SK-N-SH (cell line): Measurements from ENCODE around the gene PRDM11. TPM values are rescaled to one million over a fixed set of nuclear protein-coding genes. Genes with fewer than 3 reads are reported as not detected.

Experiments
- CTCF ChIA-PET: fragments of 300-600, 350-600 bp; formaldehyde crosslinking; extraction: SDS; loops from one replicate; lab custom pipeline; 2021; lab: Yijun Ruan, JAX
- POLR2A ChIA-PET: fragments of 350-600 bp; sonication (Branson Sonifier 250); formaldehyde crosslinking; extraction: SDS; loops from one replicate; lab custom pipeline; 2020; ENCODE audit warnings: antibody characterized with exemption, inconsistent platforms; lab: Yijun Ruan, JAX
- DNase-seq: peaks from one replicate; pipeline ENCODE4 v3.0.0; 2012
- H2AFZ ChIP-seq: fragments of 200-600 bp; sonication (generic); 2 replicates; pipeline ENCODE4 v1.8.1; 2016; ENCODE audit warnings: antibody characterized with exemption, mild to moderate bottlenecking, low read depth
- H3F3A ChIP-seq: fragments of 200-600 bp; sonication (generic); replicated peaks from 2 replicates; pipeline ENCODE3; 2016; ENCODE audit warnings: antibody characterized with exemption, mild to moderate bottlenecking; ENCODE audit not compliant: insufficient read depth
- H3K27ac ChIP-seq, 2 experiments: fragments of 200-500 bp in 1 of 2; fragments of 200-600 bp in 1 of 2; sonication (Bioruptor generic) in 1 of 2; sonication (generic), shearing (Covaris generic) in 1 of 2; 2 replicates each; pipeline versions ENCODE4 v1.5.1 to v1.6.1; 2014 to 2016; ENCODE audit warnings: low read depth in 2 of 2, inconsistent platforms in 1 of 2, low read length in 1 of 2, mild to moderate bottlenecking in 1 of 2, mixed read lengths in 1 of 2
- H3K27me3 ChIP-seq: fragments of 200-600 bp; sonication (generic), shearing (Covaris generic); 2 replicates; pipeline ENCODE4 v1.6.1; 2016; ENCODE audit warnings: mixed run types; ENCODE audit not compliant: insufficient read depth
- H3K36me3 ChIP-seq, 2 experiments: fragments of 200-500 bp in 1 of 2; fragments of 200-600 bp in 1 of 2; sonication (Bioruptor generic) in 1 of 2; sonication (generic) in 1 of 2; replicated peaks in 1 of 2; 2 replicates each; pipeline versions ENCODE3 to v1.5.1; 2014 to 2016; ENCODE audit warnings: low read length in 1 of 2, mild to moderate bottlenecking in 1 of 2; ENCODE audit not compliant: insufficient read depth in 2 of 2, control insufficient read depth in 1 of 2
- H3K4me1 ChIP-seq, 2 experiments: fragments of 200-500 bp in 1 of 2; fragments of 200-600 bp in 1 of 2; sonication (Bioruptor generic) in 1 of 2; sonication (generic), shearing (Covaris generic) in 1 of 2; 2 replicates each; pipeline versions ENCODE4 v1.5.1 to v1.6.1; 2014 to 2016; ENCODE audit warnings: low read depth in 1 of 2, low read length in 1 of 2, mixed run types in 1 of 2; ENCODE audit not compliant: insufficient read depth in 2 of 2, control insufficient read depth in 1 of 2
- H3K4me2 ChIP-seq: fragments of 200-600 bp; sonication (generic), shearing (Covaris generic); 2 replicates; pipeline ENCODE4 v1.6.1; 2017; ENCODE audit warnings: mixed run types
- H3K4me3 ChIP-seq, 2 experiments: fragments of 200-500 bp in 1 of 2; fragments of 200-600 bp in 1 of 2; sonication (Bioruptor generic) in 1 of 2; sonication (generic), shearing (Covaris generic) in 1 of 2; 2 replicates each; pipeline versions ENCODE4 v1.5.1 to v1.8.1; 2014 to 2016; ENCODE audit warnings: low read depth in 2 of 2, inconsistent platforms in 1 of 2, low read length in 1 of 2, mild to moderate bottlenecking in 1 of 2, mixed read lengths in 1 of 2, moderate library complexity in 1 of 2
- H3K79me2 ChIP-seq: fragments of 200-600 bp; sonication (generic); 2 replicates; pipeline ENCODE4 v1.8.1; 2017; ENCODE audit warnings: mild to moderate bottlenecking; ENCODE audit not compliant: insufficient read depth
- H3K9ac ChIP-seq: fragments of 200-600 bp; sonication (generic); 2 replicates; pipeline ENCODE4 v1.6.1; 2017; ENCODE audit warnings: mixed run types
- H3K9me2 ChIP-seq: fragments of 200-600 bp; sonication (generic); 2 replicates; pipeline ENCODE4 v1.6.1; 2017; ENCODE audit warnings: mixed run types
- H3K9me3 ChIP-seq: fragments of 200-600 bp; sonication (generic); 2 replicates; pipeline ENCODE4 v1.6.1; 2017; ENCODE audit warnings: mixed run types, mild to moderate bottlenecking, moderate library complexity
- H4K20me1 ChIP-seq: fragments of 200-600 bp; sonication (generic); 2 replicates; pipeline ENCODE4 v1.6.1; 2017; ENCODE audit warnings: mild to moderate bottlenecking, mixed run types; ENCODE audit not compliant: insufficient read depth
- CTCF ChIP-seq: fragments of 200-600 bp; sonication (generic); IDR thresholded peaks from 2 replicates; pipeline ENCODE4 v1.6.1; 2017; ENCODE audit warnings: antibody characterized with exemption, mild to moderate bottlenecking, moderate library complexity
- FOSL2 ChIP-seq: IDR thresholded peaks from 2 replicates; pipeline ENCODE4 v1.4.0; 2012; ENCODE audit warnings: low read depth, mild to moderate bottlenecking, moderate library complexity, borderline replicate concordance
- FOXM1 ChIP-seq: IDR thresholded peaks from 2 replicates; pipeline ENCODE4 v1.4.0; 2012; ENCODE audit warnings: low read depth, mild to moderate bottlenecking
- MXI1 ChIP-seq: IDR thresholded peaks from 2 replicates; pipeline ENCODE4 v1.6.1; 2012; ENCODE audit warnings: mild to moderate bottlenecking, low read depth, low read length, improper control_type of control experiment
- RFX5 ChIP-seq: IDR thresholded peaks from 2 replicates; pipeline ENCODE4 v1.6.1; 2012; ENCODE audit warnings: mild to moderate bottlenecking, improper control_type of control experiment, low read length
- WGBS: methylation state at CpG from one replicate; pipeline ENCODE4 v1.1.6; 2017; ENCODE audit warnings: low lambda C conversion rate; 5-methylcytosine and 5-hydroxymethylcytosine counted together
- polyA plus RNA-seq, 3 experiments: library from polyadenylated mRNA; depleted of rRNA; stranded (reverse); fragments of >200 nt; gene quantifications; 2 replicates each; pipeline ENCODE4 v1.2.3, GENCODE V29; 2012
- TF ChIP-seq, protein P1 (sequence below): IDR thresholded peaks from 2 replicates; pipeline ENCODE4 v1.4.0; 2012; ENCODE audit warnings: low read depth, borderline replicate concordance

Gene PRDM11
- polyA plus RNA-seq, 1 of the 3 experiments (the other 2 are of a cell fraction) = 4.5 TPM

- CTCF ChIA-PET = interaction anchor here (0.7 to 2.3 kb wide), 4 partner anchors 9 to 102 kb away, joined by 3 to 7 read pairs (median 3); no protein-coding TSS in a partner anchor
- H3K9me3 ChIP-seq = no peaks in the 10 kb centered on the region
- H3K27ac ChIP-seq = no peak overlapping the region
- peaks cover 0 to 7% of the 10 kb centered on the region in 2 experiments for H3K36me3 ChIP-seq
- DNase-seq = no peak
- H3K9me2 ChIP-seq = no peaks in the 10 kb centered on the region
- POLR2A ChIA-PET = no interaction called here
- no peak overlapping the region for H2AFZ ChIP-seq
- H3K9ac ChIP-seq = no peak overlapping the region
- no peaks in the 10 kb centered on the region; a peak in 2 of 4 replicates for H3K4me1 ChIP-seq
- H3F3A ChIP-seq = no peaks in the 10 kb centered on the region
- H3K4me2 ChIP-seq = no peak overlapping the region
- WGBS = 92% methylated on average over 23 of the region's 31 CpGs
- no peaks in the 10 kb centered on the region for H3K27me3 ChIP-seq
- no peak overlapping the region for H3K4me3 ChIP-seq
- TF ChIP-seq CTCF (peak; percentile 38; the same call in 1 of the 2 replicates), FOSL2 (no peak), RFX5 (no peak)
- TF ChIP-seq, protein P1, sequence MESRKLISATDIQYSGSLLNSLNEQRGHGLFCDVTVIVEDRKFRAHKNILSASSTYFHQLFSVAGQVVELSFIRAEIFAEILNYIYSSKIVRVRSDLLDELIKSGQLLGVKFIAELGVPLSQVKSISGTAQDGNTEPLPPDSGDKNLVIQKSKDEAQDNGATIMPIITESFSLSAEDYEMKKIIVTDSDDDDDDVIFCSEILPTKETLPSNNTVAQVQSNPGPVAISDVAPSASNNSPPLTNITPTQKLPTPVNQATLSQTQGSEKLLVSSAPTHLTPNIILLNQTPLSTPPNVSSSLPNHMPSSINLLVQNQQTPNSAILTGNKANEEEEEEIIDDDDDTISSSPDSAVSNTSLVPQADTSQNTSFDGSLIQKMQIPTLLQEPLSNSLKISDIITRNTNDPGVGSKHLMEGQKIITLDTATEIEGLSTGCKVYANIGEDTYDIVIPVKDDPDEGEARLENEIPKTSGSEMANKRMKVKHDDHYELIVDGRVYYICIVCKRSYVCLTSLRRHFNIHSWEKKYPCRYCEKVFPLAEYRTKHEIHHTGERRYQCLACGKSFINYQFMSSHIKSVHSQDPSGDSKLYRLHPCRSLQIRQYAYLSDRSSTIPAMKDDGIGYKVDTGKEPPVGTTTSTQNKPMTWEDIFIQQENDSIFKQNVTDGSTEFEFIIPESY = no peak
- H3K79me2 ChIP-seq = no peaks in the 10 kb centered on the region
- no peaks in the 10 kb centered on the region for H4K20me1 ChIP-seq
Measured at GRCh38 chr11:45212566-45213315, 66.3 kb downstream of the PRDM11 start.

- H3K9ac ChIP-seq = no peak overlapping the region
- H3F3A ChIP-seq = no peaks in the 10 kb centered on the region
- no peaks in the 10 kb centered on the region for H4K20me1 ChIP-seq
- H3K79me2 ChIP-seq = no peaks in the 10 kb centered on the region
- H3K4me2 ChIP-seq = no peak overlapping the region
- H3K4me1 ChIP-seq = no peaks in the 10 kb centered on the region; a peak in 2 of 4 replicates
- H3K9me2 ChIP-seq = no peaks in the 10 kb centered on the region
- H2AFZ ChIP-seq = no peak overlapping the region
- DNase-seq = no peak
- CTCF ChIA-PET = interaction anchor here (1.3 to 2.3 kb wide), 2 partner anchors 19 to 102 kb away, joined by 3 to 7 read pairs; no protein-coding TSS in a partner anchor
- H3K4me3 ChIP-seq = no peak overlapping the region
- WGBS = 83% methylated on average over 8 of the region's 12 CpGs
- H3K36me3 ChIP-seq = peaks cover 0 to 7% of the 10 kb centered on the region in 2 experiments
- H3K27ac ChIP-seq = no peak overlapping the region
- POLR2A ChIA-PET = no interaction called here
- TF ChIP-seq MXI1 = no peak
- no peak for TF ChIP-seq FOXM1
- no peaks in the 10 kb centered on the region for H3K9me3 ChIP-seq
- no peaks in the 10 kb centered on the region for H3K27me3 ChIP-seq
Measured at GRCh38 chr11:45213316-45213665, 66.9 kb downstream of the PRDM11 start.
